ENCODE measurements around the gene RPS6KA2.
A peak's percentile ranks its signal among the peaks of the same experiment; 100 is the strongest.

Gene RPS6KA2

GRCh38 chr6:166520905-166521834 lies 105.9 kb downstream of the RPS6KA2 start:
- DNase-seq = no peak

GRCh38 chr6:166516251-166516884 lies 110.7 kb downstream of the RPS6KA2 start:
- no peak for DNase-seq

- peak; percentile 55 for DNase-seq
Measured at GRCh38 chr6:166515072-166515810, 111.8 kb downstream of the RPS6KA2 start.

- DNase-seq = no peak
Measured at GRCh38 chr6:166514196-166514595, 112.9 kb downstream of the RPS6KA2 start.

GRCh38 chr6:166512567-166512966 lies 114.5 kb downstream of the RPS6KA2 start:
- DNase-seq = no peak

GRCh38 chr6:166511316-166511715 lies 115.7 kb downstream of the RPS6KA2 start:
- DNase-seq = no peak

- DNase-seq = no peak
Measured at GRCh38 chr6:166509193-166509592, 117.9 kb downstream of the RPS6KA2 start.

GRCh38 chr6:166508726-166509125 lies 118.3 kb downstream of the RPS6KA2 start:
- no peak for DNase-seq

GRCh38 chr6:166507809-166508564 lies 119.1 kb downstream of the RPS6KA2 start:
- DNase-seq = no peak

GRCh38 chr6:166507380-166507779 lies 119.7 kb downstream of the RPS6KA2 start:
- DNase-seq = no peak

- DNase-seq = no peak
Measured at GRCh38 chr6:166505133-166505905, 121.7 kb downstream of the RPS6KA2 start.

- DNase-seq = no peak
Measured at GRCh38 chr6:166504100-166504499, 123.0 kb downstream of the RPS6KA2 start.

GRCh38 chr6:166503167-166503744 lies 123.8 kb downstream of the RPS6KA2 start:
- no peak for DNase-seq

GRCh38 chr6:166502453-166502852 lies 124.6 kb downstream of the RPS6KA2 start:
- DNase-seq = no peak

- no peak for DNase-seq
Measured at GRCh38 chr6:166501246-166501645, 125.8 kb downstream of the RPS6KA2 start.

GRCh38 chr6:166500246-166500645 lies 126.8 kb downstream of the RPS6KA2 start:
- DNase-seq = no peak

GRCh38 chr6:166499350-166500163 lies 127.5 kb downstream of the RPS6KA2 start:
- no peak for DNase-seq

- DNase-seq = no peak
Measured at GRCh38 chr6:166498661-166499349, 128.2 kb downstream of the RPS6KA2 start.

- no peak for DNase-seq
Measured at GRCh38 chr6:166498228-166498627, 128.8 kb downstream of the RPS6KA2 start.
